Measurements from ENCODE around the gene HIVEP3.

HIVEP3 gene

DNA sequence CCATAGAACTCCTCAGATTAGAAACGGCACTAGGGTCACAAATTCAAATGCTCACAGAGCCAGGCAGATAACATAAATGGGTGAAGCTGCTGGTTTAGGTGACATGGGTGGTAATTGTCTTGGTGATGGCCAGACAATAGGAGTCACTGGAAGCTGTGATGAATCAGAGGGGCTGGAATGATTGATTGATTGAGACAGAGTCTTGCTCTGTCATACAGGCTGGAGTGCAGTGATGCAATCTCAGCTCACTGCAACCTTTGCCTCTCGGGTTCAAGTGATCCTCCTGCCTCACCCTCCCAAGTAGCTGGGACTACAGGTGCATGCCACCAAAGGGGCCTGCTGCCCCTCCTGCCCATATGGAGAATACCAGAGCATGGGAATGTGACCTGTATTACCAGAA lies 63.0 kb downstream of the HIVEP3 start:
- TF ChIP-seq, protein P1, sequence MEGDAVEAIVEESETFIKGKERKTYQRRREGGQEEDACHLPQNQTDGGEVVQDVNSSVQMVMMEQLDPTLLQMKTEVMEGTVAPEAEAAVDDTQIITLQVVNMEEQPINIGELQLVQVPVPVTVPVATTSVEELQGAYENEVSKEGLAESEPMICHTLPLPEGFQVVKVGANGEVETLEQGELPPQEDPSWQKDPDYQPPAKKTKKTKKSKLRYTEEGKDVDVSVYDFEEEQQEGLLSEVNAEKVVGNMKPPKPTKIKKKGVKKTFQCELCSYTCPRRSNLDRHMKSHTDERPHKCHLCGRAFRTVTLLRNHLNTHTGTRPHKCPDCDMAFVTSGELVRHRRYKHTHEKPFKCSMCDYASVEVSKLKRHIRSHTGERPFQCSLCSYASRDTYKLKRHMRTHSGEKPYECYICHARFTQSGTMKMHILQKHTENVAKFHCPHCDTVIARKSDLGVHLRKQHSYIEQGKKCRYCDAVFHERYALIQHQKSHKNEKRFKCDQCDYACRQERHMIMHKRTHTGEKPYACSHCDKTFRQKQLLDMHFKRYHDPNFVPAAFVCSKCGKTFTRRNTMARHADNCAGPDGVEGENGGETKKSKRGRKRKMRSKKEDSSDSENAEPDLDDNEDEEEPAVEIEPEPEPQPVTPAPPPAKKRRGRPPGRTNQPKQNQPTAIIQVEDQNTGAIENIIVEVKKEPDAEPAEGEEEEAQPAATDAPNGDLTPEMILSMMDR (IDR thresholded peaks at IDR 0.05; ENCODE audit: low read depth, low read length, missing control alignments) = no peak

DNA sequence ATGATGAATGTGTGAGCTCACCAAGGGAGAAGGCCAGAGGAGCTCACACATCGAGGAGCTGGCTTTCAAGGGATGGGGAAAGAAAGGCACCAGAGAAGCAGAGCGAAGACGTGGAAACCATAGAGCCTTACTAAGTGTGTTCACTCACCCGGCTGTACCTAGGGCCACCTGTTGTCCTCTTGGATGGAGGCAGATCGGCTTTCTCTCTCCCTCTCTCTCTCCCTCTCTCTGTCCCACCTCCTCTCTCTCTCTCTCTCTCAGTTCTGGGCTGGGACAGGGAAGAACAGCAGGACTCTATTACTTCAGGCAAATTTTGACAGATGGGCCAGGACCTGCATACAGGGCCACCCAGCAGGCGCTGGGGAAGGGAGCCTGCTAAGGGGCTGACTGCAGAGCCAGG lies 64.8 kb downstream of the HIVEP3 start:
- no peak overlapping the region for H3K4me3 ChIP-seq (ENCODE audit: low read depth, low read length)

More for the DNA sequence above, 63.0 kb downstream of the HIVEP3 start:
- no peak overlapping the region for H3K4me3 ChIP-seq (ENCODE audit: low read depth, low read length)
- DNase-seq (ENCODE audit: low read depth) = no peak

DNA sequence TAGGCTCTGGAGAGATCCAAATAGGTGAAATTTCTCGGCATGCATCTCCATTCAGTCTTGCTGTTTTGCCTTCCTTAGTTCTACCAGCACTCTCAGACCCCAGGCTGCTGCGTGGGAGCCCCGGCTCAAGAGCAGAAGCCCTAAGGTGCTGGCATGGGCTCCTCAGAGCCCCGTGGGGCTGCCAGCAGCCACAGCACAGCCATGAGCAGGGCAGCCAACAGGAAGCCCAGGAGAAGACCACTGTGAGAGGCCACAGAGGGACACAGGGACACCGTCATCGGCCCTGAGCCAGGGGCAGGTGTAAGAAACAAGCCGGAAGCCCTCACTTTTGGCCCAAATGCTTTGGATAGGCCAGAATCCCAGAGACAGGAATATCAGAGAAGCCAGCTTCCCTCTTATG lies 66.6 kb downstream of the HIVEP3 start:
- no peak overlapping the region for H3K4me3 ChIP-seq (ENCODE audit: low read depth, low read length)
- no peak for DNase-seq (ENCODE audit: low read depth)
- TF ChIP-seq, protein P1 (IDR thresholded peaks at IDR 0.05; ENCODE audit: low read depth, low read length, missing control alignments) = no peak

More for the DNA sequence above, 64.8 kb downstream of the HIVEP3 start:
- TF ChIP-seq, protein P1 (IDR thresholded peaks at IDR 0.05; ENCODE audit: low read depth, low read length, missing control alignments) = no peak
- no peak for DNase-seq (ENCODE audit: low read depth)

DNA sequence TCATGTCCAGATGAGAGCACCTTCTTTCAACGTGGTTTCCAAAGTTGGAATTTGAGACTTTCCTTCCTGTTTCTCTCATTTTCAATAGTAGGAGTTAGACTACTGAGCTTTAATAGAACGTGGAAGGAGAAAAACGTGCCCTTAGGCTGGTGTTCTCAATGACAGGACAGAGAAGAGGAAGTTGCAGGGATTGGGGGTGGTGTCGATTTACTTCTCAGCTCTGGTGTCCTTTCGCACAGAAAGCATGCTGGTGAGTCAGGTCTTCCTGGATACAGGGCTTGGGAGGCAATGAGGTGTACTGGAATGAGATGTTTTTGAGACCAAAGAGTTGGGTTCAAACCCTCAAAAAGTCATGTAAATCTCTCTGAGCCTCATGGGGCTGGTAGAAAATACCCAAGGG lies 67.1 kb downstream of the HIVEP3 start:
- TF ChIP-seq, protein P1 (IDR thresholded peaks at IDR 0.05; ENCODE audit: low read depth, low read length, missing control alignments) = no peak
- no peak for DNase-seq (ENCODE audit: low read depth)
- H3K4me3 ChIP-seq (ENCODE audit: low read depth, low read length) = no peak overlapping the region

DNA sequence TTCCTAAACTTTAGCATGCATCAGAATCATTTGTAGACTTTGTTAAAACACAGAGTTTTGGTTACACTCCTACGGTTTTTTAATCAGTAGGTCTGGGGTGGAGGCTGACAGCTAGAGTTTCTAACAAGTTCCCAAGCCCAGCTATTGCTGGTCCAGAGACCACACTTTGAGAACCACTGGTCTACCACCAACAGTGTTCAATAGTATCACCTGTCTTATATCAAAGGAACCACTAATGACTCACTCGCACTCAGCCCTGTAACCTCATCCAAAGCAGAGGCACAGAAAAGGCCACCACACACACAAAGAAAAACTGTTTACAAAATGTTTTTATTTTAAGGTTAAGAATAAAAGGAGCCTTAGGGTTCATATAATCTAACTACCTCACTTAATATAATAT lies 68.7 kb downstream of the HIVEP3 start:
- no peak for DNase-seq (ENCODE audit: low read depth)
- H3K4me3 ChIP-seq (ENCODE audit: low read depth, low read length) = no peak overlapping the region
- TF ChIP-seq, protein P1 (IDR thresholded peaks at IDR 0.05; ENCODE audit: low read depth, low read length, missing control alignments) = no peak

DNA sequence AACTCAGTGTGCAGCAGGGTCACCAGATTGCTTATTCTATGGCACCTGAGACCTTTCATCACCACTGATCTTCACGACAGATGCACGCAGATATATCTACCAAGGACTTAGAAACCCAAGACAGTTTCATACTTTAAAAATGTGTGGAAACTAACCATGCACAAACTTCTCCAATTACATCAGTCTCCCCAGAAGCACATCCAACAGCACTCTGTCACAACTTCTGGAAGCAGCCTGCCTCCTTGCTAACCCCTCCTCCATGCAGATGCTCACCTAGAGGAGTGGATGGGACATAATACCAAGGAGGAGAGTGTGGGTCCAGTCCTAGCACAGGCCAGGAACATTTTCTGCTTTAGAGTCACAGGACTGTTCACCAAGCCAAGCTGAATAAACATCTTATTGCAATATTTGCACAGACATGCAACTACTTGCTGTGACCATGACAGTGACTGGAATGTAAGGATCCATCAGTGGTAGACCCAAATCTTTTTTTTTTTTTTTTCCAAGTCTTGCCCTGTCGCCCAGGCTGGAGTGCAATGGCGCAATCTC lies 69.4 kb downstream of the HIVEP3 start:
- no peak for DNase-seq (ENCODE audit: low read depth)
- TF ChIP-seq, protein P1 (IDR thresholded peaks at IDR 0.05; ENCODE audit: low read depth, low read length, missing control alignments) = no peak
- no peak overlapping the region for H3K4me3 ChIP-seq (ENCODE audit: low read depth, low read length)

DNA sequence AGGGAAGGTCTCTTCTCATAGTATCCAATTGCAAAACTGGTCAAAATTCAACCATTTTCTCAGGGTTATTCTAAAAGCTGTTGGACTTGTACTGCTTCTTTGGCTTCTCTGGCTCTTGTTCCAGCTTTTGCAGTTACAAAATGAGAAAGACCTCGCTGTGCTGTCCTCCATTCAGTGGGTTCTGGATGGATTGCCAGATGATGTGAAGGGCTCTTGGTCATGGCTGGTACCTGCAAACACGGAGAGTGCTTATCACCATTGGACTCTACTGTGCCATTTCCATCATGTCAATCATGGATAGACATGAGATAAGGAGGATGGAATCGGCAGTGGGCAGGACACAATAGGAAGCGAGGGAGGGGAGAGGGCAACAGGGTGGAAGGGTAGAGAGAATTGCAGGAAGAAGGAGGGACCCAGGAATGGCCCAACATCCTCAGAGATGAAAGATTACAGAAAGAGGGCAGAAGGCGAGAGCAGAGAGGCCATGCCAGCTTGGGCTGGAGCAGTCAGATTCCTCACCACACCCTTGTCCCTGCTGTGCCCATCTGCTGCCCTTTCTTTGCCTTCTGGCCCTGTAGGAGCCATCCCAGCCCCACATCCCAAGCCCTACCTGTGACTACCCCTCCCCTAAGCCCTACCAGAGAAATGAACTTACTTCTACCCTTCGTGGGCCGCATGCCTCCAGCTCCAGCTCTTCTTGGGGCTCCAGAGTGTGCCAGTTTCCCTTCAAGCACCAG lies 70.3 kb downstream of the HIVEP3 start:
- TF ChIP-seq, protein P1 (IDR thresholded peaks at IDR 0.05; ENCODE audit: low read depth, low read length, missing control alignments) = no peak
- H3K4me3 ChIP-seq (ENCODE audit: low read depth, low read length) = no peak overlapping the region

More for the DNA sequence above, 70.3 kb downstream of the HIVEP3 start:
- DNase-seq (ENCODE audit: low read depth) = no peak

Data from GM12864 (cell line).